ENCODE measurements around the gene FCER1G. TPM values are rescaled to one million over a fixed set of nuclear protein-coding genes. Genes with fewer than 3 reads are reported as not detected.
A peak's percentile ranks its signal among the peaks of the same experiment; 100 is the strongest.

The FCER1G gene
- total and polyA plus RNA-seq, 2 of the 8 experiments (the other 6 are each of a cell fraction or from before 2014, with no cell fraction given), result 1.6 TPM; not detected in 1

DNA sequence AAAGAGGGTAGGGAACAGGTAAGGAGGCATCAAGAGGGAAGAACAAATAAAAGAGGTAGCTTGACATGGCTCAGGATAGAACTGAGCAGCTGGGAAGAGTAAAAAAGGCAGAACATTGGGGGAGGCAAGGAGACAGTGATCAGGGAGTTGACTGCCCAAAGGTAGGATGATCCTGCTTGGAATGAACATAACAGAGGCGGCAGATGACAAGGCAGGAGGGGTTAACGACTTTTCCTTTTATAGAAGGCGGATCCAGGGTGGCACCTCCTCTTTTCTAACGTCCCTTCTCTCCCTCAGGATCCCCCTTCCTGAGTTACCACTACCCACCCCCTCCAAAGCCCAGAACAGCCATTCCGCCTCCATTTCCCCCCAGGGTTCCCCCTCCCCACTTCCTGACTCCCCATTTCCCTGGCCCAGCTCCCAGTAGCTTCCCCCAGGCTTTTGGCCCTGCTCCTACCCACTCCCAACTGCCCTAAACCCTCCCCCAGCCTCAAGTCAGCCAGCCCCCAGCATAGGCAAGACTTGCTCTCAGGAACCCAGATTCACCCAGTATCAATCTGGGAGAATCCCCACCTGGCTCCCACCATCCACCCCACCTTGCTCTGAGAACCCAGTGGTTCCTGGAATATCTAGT, 15.5 kb upstream of the FCER1G start:
- 0 out of 2 replicates have a peak, but pooled peaks have one; percentile 30 for TF ChIP-seq SUZ12 (IDR thresholded peaks at IDR 0.05; ENCODE audit: low read length)
- no peak for TF ChIP-seq TAF7 (optimal IDR thresholded peaks at IDR 0.05; ENCODE audit: borderline replicate concordance, low read depth, low read length)
- TF ChIP-seq, protein P1, sequence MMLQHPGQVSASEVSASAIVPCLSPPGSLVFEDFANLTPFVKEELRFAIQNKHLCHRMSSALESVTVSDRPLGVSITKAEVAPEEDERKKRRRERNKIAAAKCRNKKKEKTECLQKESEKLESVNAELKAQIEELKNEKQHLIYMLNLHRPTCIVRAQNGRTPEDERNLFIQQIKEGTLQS (IDR thresholded peaks at IDR 0.05; ENCODE audit: insufficient read depth, low read depth, low read length), result no peak
- TF ChIP-seq FOSL1 (IDR thresholded peaks at IDR 0.05; ENCODE audit: insufficient read depth, low read depth, low read length), result no peak
- TF ChIP-seq BRCA1 (IDR thresholded peaks at IDR 0.05; ENCODE audit: low read depth, low read length), result no peak
- TF ChIP-seq CBX5 (IDR thresholded peaks at IDR 0.05; ENCODE audit: low read depth, low read length), result no peak
- Histone ChIP-seq H4K91ac (replicated peaks; ENCODE audit: insufficient read length, low read length) (peak overlapping the region; percentile 91), H2BK20ac (ENCODE audit: low read length) (peak overlapping the region; percentile 80; the same call in 1 of the 2 replicates), H3K18ac (ENCODE audit: extremely low read depth, low read length) (peak overlapping the region; percentile 95), H2BK120ac (replicated peaks; ENCODE audit: low read depth, low read length) (peak overlapping the region; percentile 71), H3K4ac (replicated peaks; ENCODE audit: insufficient read length, low read depth, low read length) (peak overlapping the region; percentile 55), H3K27ac (ENCODE audit: low read depth, low read length) (peak overlapping the region; percentile 94; the same call in 1 of the 2 replicates), H3K14ac (ENCODE audit: insufficient read length) (no peak overlapping the region), H3K79me1 (ENCODE audit: low read depth, low read length) (peaks cover 9% of the 10 kb centered on the region; the same call in 1 of the 2 replicates), H3K4me3 (ENCODE audit: extremely low read depth in 1 of 4, insufficient read depth in 2 of 4, low read depth in 3 of 4, low read length in 4 of 4) (peak overlapping the region in 1 of 4 experiments; percentile 51; a peak in 1 of 8 replicates), H4K5ac (ENCODE audit: insufficient read length, low read depth, low read length) (peak overlapping the region; percentile 1), H3K9ac (replicated peaks in 1 of 4; ENCODE audit: extremely low read depth in 1 of 4, low read depth in 3 of 4, low read length in 3 of 4) (no peak overlapping the region), H3K23me2 (ENCODE audit: low read depth, low read length) (peaks cover 13% of the 10 kb centered on the region), H2BK5ac (ENCODE audit: low read depth, low read length) (peak overlapping the region; percentile 75), H2AK5ac (ENCODE audit: low read depth, low read length) (peak overlapping the region; percentile 88; the same call in 1 of the 2 replicates), H3K27me3 (replicated peaks in 1 of 4; ENCODE audit: control insufficient read depth in 3 of 4, extremely low read depth in 1 of 4, insufficient read depth in 3 of 4, low read length in 3 of 4) (no peaks in the 10 kb centered on the region), H3K56ac (replicated peaks; ENCODE audit: insufficient read length, low read depth, low read length) (peak overlapping the region; percentile 36), H3K4me2 (ENCODE audit: insufficient read depth in 1 of 2, low read depth in 2 of 2, low read length in 2 of 2) (peak overlapping the region; percentile 67 to 80), H2AFZ (ENCODE audit: low read length) (no peak overlapping the region), H2BK15ac (ENCODE audit: low read length) (peak overlapping the region; percentile 90), H3K79me2 (ENCODE audit: control insufficient read depth in 1 of 2, insufficient read depth in 2 of 2, low read length in 2 of 2) (peaks cover 0 to 14% of the 10 kb centered on the region in 2 experiments; a peak in 2 of 4 replicates), H3K36me3 (ENCODE audit: control insufficient read depth in 2 of 4, insufficient read depth in 4 of 4, low read length in 3 of 4) (peaks cover 3 to 15% (median 5%) of the 10 kb centered on the region in 4 experiments; a peak in 4 of 8 replicates), H3K4me1 (replicated peaks in 1 of 4; ENCODE audit: control insufficient read depth in 3 of 4, insufficient read depth in 4 of 4, low read length in 3 of 4) (peaks cover 23 to 54% (median 48%) of the 10 kb centered on the region in 4 experiments), H3K9me3 (ENCODE audit: insufficient read depth in 2 of 2, low read depth in 1 of 2, low read length in 1 of 2) (no peaks in the 10 kb centered on the region), H3K23ac (ENCODE audit: insufficient read length) (no peak overlapping the region), H2BK12ac (ENCODE audit: low read depth, low read length) (peak overlapping the region; percentile 86), H4K8ac (ENCODE audit: extremely low read depth, insufficient read depth, low read length) (no peak overlapping the region), H4K20me1 (replicated peaks in 1 of 2; ENCODE audit: control insufficient read depth in 1 of 2, insufficient read depth in 2 of 2, low read length in 2 of 2) (no peaks in the 10 kb centered on the region)
- FAIRE-seq, result no peak
- WGBS, 2 experiments (ENCODE audit: extremely low coverage in 1 of 2, insufficient coverage in 1 of 2, insufficient read length in 1 of 2, insufficient replicate concordance in 2 of 2, low coverage in 1 of 2, low lambda C conversion rate in 2 of 2, missing lambda C conversion rate in 1 of 2), result 46% methylated on average over 3 of the region's 5 CpGs; no CpG with 5 or more reads in 1 of the 2 experiments
- CTCF ChIA-PET (ENCODE audit: partially characterized antibody), result interaction anchor here (0.9 to 17.6 kb wide), 7 partner anchors 20 to 183 kb away, joined by 3 to 427 read pairs (median 5); partner anchors contain the start of genes APOA2, B4GALT3, FCER1G and TOMM40L
- POLR2A ChIA-PET (ENCODE audit: partially characterized antibody), result interaction anchor here (1.1 to 3.0 kb wide), 11 partner anchors 14 to 114 kb away, joined by 3 to 13 read pairs (median 5); partner anchors contain the start of genes APOA2, B4GALT3, DEDD and PPOX
- no peak for DNase-seq (ENCODE audit: low read depth in 1 of 2, low spot score in 2 of 2)
